IMR-90 (cell line): ENCODE data around the gene TMEM101.
"Not testable (repeated sequence)": the region's sequence is repeated elsewhere in the genome, so short reads cannot be mapped to it uniquely, and the experiment has no call there.

Source experiments
- CTCF ChIP-seq: conservative IDR thresholded peaks from 2 replicates; pipeline ENCODE4 v1.5.1; 2012; ENCODE audit warnings: mild to moderate bottlenecking, low read depth, low read length, improper control_type of control experiment
- POLR2A ChIP-seq: IDR thresholded peaks from 2 replicates; pipeline ENCODE4 v1.6.1; 2012; ENCODE audit warnings: mild to moderate bottlenecking, low read depth, low read length
- SMC3 ChIP-seq: fragments of 150-350 bp; IDR thresholded peaks from 2 replicates; pipeline ENCODE4 v1.6.1; 2016; ENCODE audit warnings: low read depth, mild to moderate bottlenecking, antibody characterized with exemption, low read length, moderate library complexity

DNA sequence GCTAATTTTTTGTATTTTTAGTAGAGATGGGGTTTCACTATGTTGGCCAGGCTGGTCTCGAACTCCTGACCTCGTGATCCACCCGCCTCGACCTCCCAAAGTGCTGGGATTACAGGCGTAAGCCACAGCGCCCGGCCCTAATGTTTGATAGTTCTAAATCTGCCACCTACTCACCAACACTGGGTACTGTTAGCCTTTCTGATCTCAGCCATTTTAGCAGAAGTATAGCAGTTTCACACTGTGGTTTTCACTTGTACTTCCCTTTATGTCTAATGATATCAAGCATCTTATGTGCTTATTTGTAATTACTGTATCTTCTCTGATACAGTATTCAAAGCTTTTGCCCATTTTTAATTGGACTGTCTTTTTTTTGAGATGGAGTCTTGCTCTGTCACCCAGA lies 32.1 kb upstream of the TMEM101 start:
- TF ChIP-seq CTCF, POLR2A, SMC3: not testable (repeated sequence)
